Measurements from ENCODE around the gene PKD2L1. TPM values are rescaled to one million over a fixed set of nuclear protein-coding genes. Genes with fewer than 3 reads are reported as not detected.

Gene PKD2L1
- total and polyA plus RNA-seq, 9 of the 15 experiments (the other 6 are each of a cell fraction or from before 2014, with no cell fraction given): not detected

GRCh38 chr10:100239851-100240250 is 90.2 kb downstream of the PKD2L1 start:
- no peak for DNase-seq (ENCODE audit: extremely low read depth in 1 of 4, low spot score in 3 of 4)
- ChIA-PET POLR2A (interaction anchor here (1.2 to 1.5 kb wide), 2 partner anchors 8 to 10 kb away, joined by 3 to 4 read pairs; no protein-coding TSS in a partner anchor), CTCF (ENCODE audit: low intra/inter-chr PET ratio) (no interaction called here)
- Histone ChIP-seq H3K4me2 (ENCODE audit: insufficient read depth, low read length) (no peak overlapping the region), H3K4me1 (replicated peaks in 1 of 2; ENCODE audit: control insufficient read depth in 2 of 2, insufficient read depth in 2 of 2, low read length in 2 of 2) (no peaks in the 10 kb centered on the region), H3K36me3 (ENCODE audit: control insufficient read depth, insufficient read depth, low read length) (peaks cover 70% of the 10 kb centered on the region), H3K9me1 (ENCODE audit: control insufficient read depth, insufficient read depth, low read length) (no peaks in the 10 kb centered on the region), H4K20me1 (replicated peaks; ENCODE audit: control insufficient read depth, insufficient read depth, low read length) (no peaks in the 10 kb centered on the region), H3K9me3 (replicated peaks; ENCODE audit: control insufficient read depth, insufficient read depth, low read depth, low read length) (no peaks in the 10 kb centered on the region), H2AFZ (ENCODE audit: low read depth, low read length) (no peak overlapping the region), H3K4me3 (no peak overlapping the region), H3K79me2 (ENCODE audit: control insufficient read depth, insufficient read depth, low read length) (no peaks in the 10 kb centered on the region), H3K9ac (ENCODE audit: insufficient read depth in 1 of 2, low read depth in 2 of 2, low read length in 2 of 2) (no peak overlapping the region), H3K27me3 (ENCODE audit: control insufficient read depth in 2 of 2, insufficient read depth in 2 of 2, low read length in 2 of 2) (no peaks in the 10 kb centered on the region), H3K27ac (ENCODE audit: extremely low read depth, low read depth, low read length) (no peak overlapping the region)
- 86% methylated on average over 3 of the region's 3 CpGs for WGBS (ENCODE audit: insufficient coverage, low coverage, missing lambda C conversion rate)
- TF ChIP-seq VEZF1 (CRISPR knock-in tag; IDR thresholded peaks at IDR 0.05) (no peak), SRF (CRISPR knock-in tag; IDR thresholded peaks at IDR 0.05) (no peak), ILK (tag; IDR thresholded peaks at IDR 0.05; ENCODE audit: borderline replicate concordance, low read depth) (no peak), DMBX1 (CRISPR knock-in tag; IDR thresholded peaks at IDR 0.05; ENCODE audit: borderline replicate concordance) (no peak)
- in situ Hi-C loops (cut with MboI) (no loop called here), intact Hi-C loops (cut with micrococcal nuclease) (loop anchor here (5.0 kb wide), 1 partner anchor 393 kb away; no protein-coding TSS in a partner anchor)
- no peak for ATAC-seq
- BruUV-seq (replicated peaks): no TSS peak
- FAIRE-seq: no peak
